KOPT-K1 (cell line): ENCODE results near the gene PARD3.

Source experiments
- H3K27ac ChIP-seq: fragments of 200-600 bp; sonication (generic); 2 replicates; pipeline ENCODE4 v1.5.1; 2016; ENCODE audit warnings: antibody characterized with exemption, mild to moderate bottlenecking, low read depth, low read length; ENCODE audit not compliant: poor library complexity, severe bottlenecking
- H3K36me3 ChIP-seq: fragments of 200-600 bp; sonication (generic); 2 replicates; pipeline ENCODE4 v1.5.1; 2017; ENCODE audit warnings: antibody characterized with exemption, mild to moderate bottlenecking, low read length, moderate library complexity; ENCODE audit not compliant: insufficient read depth
- H3K9me3 ChIP-seq: fragments of 200-600 bp; sonication (generic); 2 replicates; pipeline ENCODE4 v1.5.1; 2017; ENCODE audit warnings: antibody characterized with exemption, low read length, mild to moderate bottlenecking; ENCODE audit not compliant: insufficient read depth, poor library complexity, severe bottlenecking

PARD3 gene

GRCh38 chr10:34629084-34629483 lies 186.0 kb downstream of the PARD3 start:
- Histone ChIP-seq H3K9me3 (no peaks in the 10 kb centered on the region), H3K27ac (no peak overlapping the region), H3K36me3 (no peaks in the 10 kb centered on the region)

GRCh38 chr10:34628174-34628796 lies 186.8 kb downstream of the PARD3 start:
- Histone ChIP-seq H3K9me3 (no peaks in the 10 kb centered on the region), H3K36me3 (no peaks in the 10 kb centered on the region), H3K27ac (no peak overlapping the region)

GRCh38 chr10:34627741-34628140 lies 187.4 kb downstream of the PARD3 start:
- Histone ChIP-seq H3K36me3 (no peaks in the 10 kb centered on the region), H3K9me3 (no peaks in the 10 kb centered on the region), H3K27ac (no peak overlapping the region)

GRCh38 chr10:34627331-34627730 lies 187.8 kb downstream of the PARD3 start:
- Histone ChIP-seq H3K9me3 (no peaks in the 10 kb centered on the region), H3K36me3 (no peaks in the 10 kb centered on the region), H3K27ac (no peak overlapping the region)

- H3K9me3 ChIP-seq = no peaks in the 10 kb centered on the region
- H3K27ac ChIP-seq = no peak overlapping the region
- no peaks in the 10 kb centered on the region for H3K36me3 ChIP-seq
These were observed 188.8 kb downstream of the PARD3 start for GRCh38 chr10:34626158-34626880.

GRCh38 chr10:34624323-34625153 lies 190.6 kb downstream of the PARD3 start:
- Histone ChIP-seq H3K9me3 (no peaks in the 10 kb centered on the region), H3K36me3 (no peaks in the 10 kb centered on the region), H3K27ac (no peak overlapping the region)

- no peaks in the 10 kb centered on the region for H3K9me3 ChIP-seq
- no peaks in the 10 kb centered on the region for H3K36me3 ChIP-seq
- no peak overlapping the region for H3K27ac ChIP-seq
These were observed 192.2 kb downstream of the PARD3 start for GRCh38 chr10:34622945-34623344.

GRCh38 chr10:34618611-34619010 lies 196.5 kb downstream of the PARD3 start:
- Histone ChIP-seq H3K36me3 (no peaks in the 10 kb centered on the region), H3K9me3 (no peaks in the 10 kb centered on the region), H3K27ac (no peak overlapping the region)

- Histone ChIP-seq H3K36me3 (no peaks in the 10 kb centered on the region), H3K9me3 (no peaks in the 10 kb centered on the region), H3K27ac (no peak overlapping the region)
These were observed 199.3 kb downstream of the PARD3 start for GRCh38 chr10:34615770-34616169.

GRCh38 chr10:34613491-34613890 lies 201.6 kb downstream of the PARD3 start:
- Histone ChIP-seq H3K27ac (no peak overlapping the region), H3K9me3 (no peaks in the 10 kb centered on the region), H3K36me3 (no peaks in the 10 kb centered on the region)

- Histone ChIP-seq H3K27ac (no peak overlapping the region), H3K9me3 (no peaks in the 10 kb centered on the region), H3K36me3 (no peaks in the 10 kb centered on the region)
These were observed 202.2 kb downstream of the PARD3 start for GRCh38 chr10:34612938-34613337.

GRCh38 chr10:34612446-34612845 lies 202.7 kb downstream of the PARD3 start:
- no peaks in the 10 kb centered on the region for H3K36me3 ChIP-seq
- H3K9me3 ChIP-seq = no peaks in the 10 kb centered on the region
- H3K27ac ChIP-seq = no peak overlapping the region

- Histone ChIP-seq H3K9me3 (no peaks in the 10 kb centered on the region), H3K36me3 (no peaks in the 10 kb centered on the region), H3K27ac (no peak overlapping the region)
These were observed 205.7 kb downstream of the PARD3 start for GRCh38 chr10:34609287-34609940.

GRCh38 chr10:34607894-34608293 lies 207.2 kb downstream of the PARD3 start:
- H3K36me3 ChIP-seq = no peaks in the 10 kb centered on the region
- no peak overlapping the region for H3K27ac ChIP-seq
- H3K9me3 ChIP-seq = no peaks in the 10 kb centered on the region

- Histone ChIP-seq H3K36me3 (no peaks in the 10 kb centered on the region), H3K27ac (no peak overlapping the region), H3K9me3 (no peaks in the 10 kb centered on the region)
These were observed 208.2 kb downstream of the PARD3 start for GRCh38 chr10:34606890-34607289.
